Posterior cingulate gyrus (tissue), 11 donors: ENCODE data around the gene MCM10.
A peak's percentile ranks its signal among the peaks of the same experiment; 100 is the strongest.
"Not testable (repeated sequence)": the region's sequence is repeated elsewhere in the genome, so short reads cannot be mapped to it uniquely, and the experiment has no call there.

Experiments used
- DNase-seq, 10 donors: peaks; one replicate each; pipeline versions ENCODE4 v3.0.0 to v3.0.0-alpha.2; 2020 to 2021; ENCODE audit warnings: mixed read lengths in 3 of 10
- intact Hi-C: fragments of 100-400 bp; cut with DNase I; formaldehyde crosslinking; loops from one replicate; pipeline ENCODE4 v1.15.1; 2023

Gene MCM10

DNA sequence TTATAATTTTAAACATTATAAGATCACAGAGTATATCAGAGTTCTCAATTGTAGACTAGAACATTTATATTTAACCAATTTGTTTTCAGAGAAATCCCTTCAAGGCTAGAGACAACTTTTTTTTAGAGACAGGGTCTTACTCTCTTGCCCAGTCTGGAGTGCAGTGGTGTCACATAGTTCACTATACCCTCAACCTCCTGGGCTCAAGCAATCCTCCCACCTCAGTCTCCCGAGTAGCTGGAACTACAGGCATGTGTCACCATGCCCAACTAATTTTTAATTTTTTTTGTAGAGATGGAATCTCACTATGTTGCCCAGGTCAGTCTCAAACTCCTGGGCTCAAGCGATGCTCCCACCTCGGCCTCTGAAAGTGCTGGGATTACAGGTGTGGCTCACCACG, 57.5 kb downstream of the MCM10 start:
- no peak for DNase-seq
- intact Hi-C loops, result no loop called here

DNA sequence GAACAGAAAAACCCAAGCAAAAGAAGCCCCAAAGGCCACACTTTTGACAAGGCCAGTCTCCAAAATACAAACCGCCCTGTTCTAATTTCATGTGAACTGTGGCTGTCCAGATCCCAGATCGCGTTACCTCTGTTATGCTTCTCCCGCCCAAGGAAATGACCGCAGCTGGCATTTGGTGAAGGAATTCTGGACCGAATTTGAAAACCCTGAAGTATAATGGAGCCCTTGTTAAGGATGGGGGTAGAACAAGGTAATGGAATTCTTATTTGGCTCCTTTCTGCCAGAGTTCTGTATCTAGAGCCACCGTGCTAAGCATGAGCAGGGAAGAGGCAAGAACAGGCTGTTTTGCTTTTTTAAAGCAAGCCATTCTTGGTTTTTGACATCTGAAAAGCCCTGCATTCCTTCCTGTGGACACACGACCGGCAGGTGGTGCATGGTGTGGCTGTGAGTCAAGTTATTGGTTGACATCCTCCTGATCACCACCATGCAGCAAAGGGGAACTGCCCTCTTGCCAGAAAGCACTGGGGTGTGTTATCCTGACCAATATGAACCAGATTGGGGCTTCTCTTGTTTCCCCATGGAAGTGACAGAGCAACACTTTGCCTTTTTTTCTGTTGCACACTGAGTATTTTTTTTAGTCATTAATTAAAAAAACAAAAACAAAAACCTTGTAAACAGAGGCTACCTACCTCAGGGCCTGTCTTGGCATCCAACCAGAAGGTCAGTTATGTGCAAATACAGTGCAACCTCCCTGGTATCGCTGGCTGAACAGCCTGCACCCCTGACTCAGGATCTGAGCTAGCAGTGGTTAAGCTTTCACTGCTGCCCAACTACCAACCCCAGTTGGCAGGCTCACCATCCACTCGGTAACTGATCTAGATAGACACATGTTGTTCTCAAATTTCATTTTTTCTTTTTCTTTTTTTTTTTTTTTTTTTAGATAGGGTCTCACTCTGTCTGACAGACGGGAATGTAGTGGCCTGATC, 58.6 kb downstream of the MCM10 start:
- intact Hi-C loops, result no loop called here
- no peak for DNase-seq

- DNase-seq, result no peak
- intact Hi-C loops, result no loop called here
These were observed 60.2 kb downstream of the MCM10 start for GRCh38 chr10:13221572-13221971.

GRCh38 chr10:13222151-13222550, 60.8 kb downstream of the MCM10 start:
- DNase-seq, result no peak
- intact Hi-C loops, result no loop called here

GRCh38 chr10:13222566-13222965, 61.2 kb downstream of the MCM10 start:
- intact Hi-C loops, result no loop called here
- DNase-seq, result no peak

DNA sequence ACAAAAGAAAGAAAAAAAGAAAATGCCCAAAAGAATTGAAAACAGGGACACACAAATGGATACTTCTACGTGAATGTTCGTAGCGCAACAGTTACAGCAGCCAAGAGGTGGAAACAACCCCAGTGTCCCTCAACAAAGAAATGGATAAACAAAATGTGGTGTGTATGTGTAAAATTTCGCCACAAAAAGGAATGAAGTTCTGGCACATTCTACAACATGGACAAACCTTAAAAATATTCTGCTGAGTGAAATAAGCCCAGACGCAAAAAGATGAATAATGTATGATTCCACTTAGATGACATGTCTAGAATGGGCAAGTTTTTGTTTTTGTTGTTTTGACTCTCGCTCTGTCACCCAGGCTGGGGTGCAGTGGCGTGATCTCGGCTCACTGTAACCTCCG, 61.9 kb downstream of the MCM10 start:
- intact Hi-C loops, result no loop called here
- no peak for DNase-seq

GRCh38 chr10:13224210-13224995, 63.0 kb downstream of the MCM10 start:
- intact Hi-C loops, result no loop called here
- DNase-seq, result no peak

GRCh38 chr10:13225601-13226000, 64.2 kb downstream of the MCM10 start:
- DNase-seq, result no peak

DNA sequence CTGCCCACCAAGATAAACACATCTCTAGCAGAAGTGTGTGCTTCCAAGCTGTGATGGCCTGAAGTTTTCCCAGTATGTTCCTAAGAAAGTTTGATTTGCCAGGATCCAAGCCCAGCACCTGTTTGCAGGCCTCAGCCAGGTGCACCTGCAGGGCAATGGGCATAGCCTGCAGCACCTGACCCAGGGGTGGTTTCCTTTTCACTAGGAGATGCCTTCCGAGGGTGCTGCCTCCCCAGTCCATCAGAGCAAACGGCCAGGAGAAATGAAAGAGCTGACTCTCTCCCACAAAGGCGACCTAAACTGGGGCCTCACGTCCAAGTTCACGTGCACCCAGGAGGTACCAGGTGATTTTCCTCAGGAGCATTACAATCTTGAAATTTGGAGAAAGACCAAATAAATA, 65.7 kb downstream of the MCM10 start:
- intact Hi-C loops, result no loop called here

More at GRCh38 chr10:13225601-13226000, 64.2 kb downstream of the MCM10 start:
- intact Hi-C loops, result no loop called here

GRCh38 chr10:13231190-13231589, 69.8 kb downstream of the MCM10 start:
- no peak for DNase-seq
- intact Hi-C loops, result no loop called here

More for the DNA sequence above, 65.7 kb downstream of the MCM10 start:
- no peak for DNase-seq

GRCh38 chr10:13231808-13232207, 70.5 kb downstream of the MCM10 start:
- DNase-seq, result no peak
- intact Hi-C loops, result no loop called here

DNA sequence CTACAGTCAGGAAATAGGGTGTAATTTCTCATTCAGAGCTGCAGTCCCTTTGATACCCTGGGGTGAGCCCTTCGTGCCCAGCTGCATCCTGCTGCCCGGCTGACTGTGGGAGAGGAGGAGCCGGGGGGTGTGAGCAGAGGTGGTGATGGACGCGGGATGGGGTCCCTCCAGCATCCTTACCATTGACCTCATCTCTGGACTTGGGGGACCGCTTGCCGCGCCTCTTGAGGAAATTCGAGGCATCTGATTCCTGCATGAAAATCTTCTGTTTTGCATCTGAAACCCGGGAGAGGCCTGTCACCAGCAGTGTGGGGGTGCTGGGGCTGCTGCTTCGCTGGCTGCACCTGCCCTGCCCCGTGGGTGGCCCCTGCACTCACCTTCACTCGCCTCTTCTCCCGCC, 72.0 kb downstream of the MCM10 start:
- intact Hi-C loops, result no loop called here
- DNase-seq, result no peak

DNA sequence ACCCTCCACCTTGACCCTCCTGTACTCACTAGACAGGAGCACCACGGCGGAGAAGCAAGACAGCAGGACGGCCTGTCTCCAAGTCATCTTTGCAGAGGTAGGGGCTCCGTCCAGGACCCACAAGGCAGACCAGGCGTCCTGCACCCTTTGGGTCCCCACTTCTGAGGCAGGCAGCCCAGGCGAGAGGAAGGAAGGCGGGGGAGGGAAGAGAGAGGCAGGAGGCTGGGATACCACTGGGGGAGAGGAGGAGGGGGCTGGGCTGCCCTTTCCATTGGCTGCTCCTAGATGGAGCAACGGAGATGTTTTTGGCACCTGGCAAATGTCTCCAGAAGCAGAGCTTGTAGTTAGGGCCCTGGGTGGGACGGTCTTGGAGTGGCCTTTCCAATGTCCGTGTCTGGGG, 72.8 kb downstream of the MCM10 start, which contains the start of gene UCMA:
TSS of gene UCMA (minus strand) at position 203 of the 400 bp plus-strand sequence. CDS start at position 87, 116 bp downstream.
- intact Hi-C loops, result no loop called here
- DNase-seq, result no peak

DNA sequence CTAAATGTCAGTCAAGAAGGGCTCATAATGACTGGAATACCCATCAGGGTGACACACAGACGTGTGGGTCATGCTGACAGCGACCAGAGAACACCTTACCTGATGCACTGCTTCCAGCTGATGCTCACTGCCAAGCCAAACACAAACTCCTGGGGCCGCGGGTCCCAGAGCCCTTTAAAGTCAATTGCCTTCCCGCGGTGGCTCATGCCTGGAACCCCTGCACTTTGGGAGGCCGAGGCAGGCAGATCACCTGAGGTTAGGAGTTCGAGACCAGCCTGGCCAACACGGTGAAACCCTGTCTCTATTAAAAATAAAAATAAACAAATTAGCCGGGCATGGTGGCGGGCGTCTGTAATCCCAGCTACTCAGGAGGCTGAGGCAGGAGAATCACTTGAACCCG, 73.4 kb downstream of the MCM10 start:
- DNase-seq, intact Hi-C loops: not testable (repeated sequence)

DNA sequence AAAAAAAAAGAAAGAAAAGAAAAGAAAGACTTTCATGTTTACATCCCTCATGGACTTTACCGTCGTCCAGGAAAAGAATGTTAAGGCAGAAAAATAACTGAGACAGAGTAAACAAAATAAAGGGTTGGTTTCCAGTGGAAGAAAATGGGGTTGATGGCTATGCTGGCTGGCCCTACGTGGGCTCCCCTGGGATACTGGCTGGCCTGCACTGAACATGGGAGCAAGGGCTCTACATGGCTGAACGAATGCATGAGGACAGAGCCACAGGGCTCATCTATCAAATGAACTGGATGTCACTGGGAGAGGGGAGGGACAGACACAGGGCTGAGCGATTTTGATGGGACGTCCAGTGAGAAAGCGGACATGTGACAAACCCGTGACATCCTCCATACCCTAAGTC, 75.3 kb downstream of the MCM10 start:
- no peak for DNase-seq
- intact Hi-C loops, result no loop called here

DNA sequence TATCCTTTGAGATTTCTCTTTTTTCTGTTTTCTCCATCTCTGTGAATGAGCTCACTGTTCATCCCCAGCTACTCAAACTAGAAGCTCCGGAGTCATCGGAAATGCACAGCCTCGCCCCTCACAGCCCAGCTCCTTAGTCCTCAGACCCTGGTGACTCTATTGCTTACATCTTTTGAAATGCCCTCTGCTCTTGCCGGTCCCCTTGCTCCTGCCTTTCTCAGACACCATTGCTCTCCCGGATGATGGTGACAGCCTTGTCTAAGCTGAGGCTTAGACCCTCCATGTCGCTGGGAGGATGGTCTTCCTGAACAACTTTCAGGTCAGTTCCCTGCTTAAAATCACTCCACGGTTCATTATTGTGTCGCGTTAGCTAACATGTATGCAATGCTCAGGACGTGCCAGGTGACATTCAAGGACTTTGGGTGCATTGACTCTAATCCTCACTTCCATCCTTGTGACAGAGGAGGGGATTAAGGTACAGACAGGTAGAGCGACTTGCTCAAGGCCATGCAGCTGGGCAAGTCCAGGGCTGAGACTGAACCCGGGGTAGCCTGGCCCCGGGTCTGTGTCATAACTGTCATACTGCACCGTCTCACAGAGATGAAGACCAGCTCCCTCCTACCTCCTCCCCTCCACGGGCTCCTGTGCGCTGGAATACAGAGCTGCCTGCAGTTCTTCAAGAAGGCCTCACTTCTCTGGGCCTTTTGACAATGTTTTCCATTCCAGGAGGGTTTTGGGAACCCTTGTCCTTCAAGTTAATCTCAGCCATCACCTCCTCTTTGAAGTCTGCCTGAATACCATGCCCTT, 77.1 kb downstream of the MCM10 start:
- no peak for DNase-seq
- intact Hi-C loops, result no loop called here

DNA sequence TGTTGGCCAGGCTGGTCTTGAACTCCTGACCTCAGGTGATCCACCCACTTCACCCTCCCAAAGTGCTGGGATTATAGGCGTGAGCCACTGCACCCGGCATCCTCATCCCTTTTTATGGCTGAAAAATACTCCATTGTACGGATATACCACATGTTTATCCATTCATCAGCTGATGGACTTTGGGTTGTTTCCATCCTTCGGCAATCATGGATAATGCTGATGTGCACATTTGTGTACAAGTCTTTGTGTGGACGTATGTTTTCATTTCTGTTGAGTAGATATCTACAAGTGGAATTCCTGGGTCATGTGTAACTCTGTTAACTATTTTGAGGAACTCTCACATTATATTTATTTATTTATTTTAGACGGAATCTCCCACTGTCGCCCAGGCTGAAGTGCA, 78.6 kb downstream of the MCM10 start:
- intact Hi-C loops, result no loop called here
- no peak for DNase-seq

GRCh38 chr10:13241613-13242012, 80.3 kb downstream of the MCM10 start:
- intact Hi-C loops, result no loop called here
- DNase-seq, result no peak

GRCh38 chr10:13242260-13242659, 80.9 kb downstream of the MCM10 start:
- DNase-seq, result peak in 1 of 10 donors; percentile 12
- intact Hi-C loops, result not testable (repeated sequence)

- peak in 1 of 10 donors; percentile 49 for DNase-seq
- intact Hi-C loops, result no loop called here
These were observed 85.9 kb downstream of the MCM10 start for GRCh38 chr10:13247246-13247645.
